ENCODE data around the gene HNRNPR.

- TF ChIP-seq ZFX (CRISPR knock-in tag; IDR thresholded peaks at IDR 0.05) (no peak), MAX (CRISPR knock-in tag; IDR thresholded peaks at IDR 0.05) (no peak), ZFP1 (CRISPR knock-in tag; IDR thresholded peaks at IDR 0.05) (no peak), USF1 (CRISPR knock-in tag; IDR thresholded peaks at IDR 0.05) (no peak), YBX1 (IDR thresholded peaks at IDR 0.05) (no peak), ZNF165 (CRISPR knock-in tag; IDR thresholded peaks at IDR 0.05; ENCODE audit: borderline replicate concordance) (no peak), ZNF263 (CRISPR knock-in tag; IDR thresholded peaks at IDR 0.05; ENCODE audit: borderline replicate concordance) (no peak), MAFK (IDR thresholded peaks at IDR 0.05; ENCODE audit: low read length) (no peak), PATZ1 (CRISPR knock-in tag; IDR thresholded peaks at IDR 0.05; ENCODE audit: borderline replicate concordance) (no peak), CTCF (IDR thresholded peaks at IDR 0.05 in 2 of 3, conservative IDR thresholded peaks at IDR 0.05 in 1 of 3; ENCODE audit: insufficient read depth in 2 of 3, low read depth in 1 of 3, low read length in 3 of 3) (no peak), ZKSCAN8 (CRISPR knock-in tag; IDR thresholded peaks at IDR 0.05) (no peak), ZZZ3 (IDR thresholded peaks at IDR 0.05) (no peak)
These were observed 60.1 kb downstream of the HNRNPR start for GRCh38 chr1:23283667-23284602.

Measured in K562 (cell line).